NCI-H1417 treated with DMSO at 0.1 percent for 48 hours (cell line): ENCODE data around the gene LXN.
"Not testable (repeated sequence)": the region's sequence is repeated elsewhere in the genome, so short reads cannot be mapped to it uniquely, and the experiment has no call there.

ENCODE experiments used
- DNase-seq: peaks from one replicate; lab custom pipeline; 2025; lab: John Stamatoyannopoulos, UW

The LXN gene, protein sequence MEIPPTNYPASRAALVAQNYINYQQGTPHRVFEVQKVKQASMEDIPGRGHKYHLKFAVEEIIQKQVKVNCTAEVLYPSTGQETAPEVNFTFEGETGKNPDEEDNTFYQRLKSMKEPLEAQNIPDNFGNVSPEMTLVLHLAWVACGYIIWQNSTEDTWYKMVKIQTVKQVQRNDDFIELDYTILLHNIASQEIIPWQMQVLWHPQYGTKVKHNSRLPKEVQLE

DNA sequence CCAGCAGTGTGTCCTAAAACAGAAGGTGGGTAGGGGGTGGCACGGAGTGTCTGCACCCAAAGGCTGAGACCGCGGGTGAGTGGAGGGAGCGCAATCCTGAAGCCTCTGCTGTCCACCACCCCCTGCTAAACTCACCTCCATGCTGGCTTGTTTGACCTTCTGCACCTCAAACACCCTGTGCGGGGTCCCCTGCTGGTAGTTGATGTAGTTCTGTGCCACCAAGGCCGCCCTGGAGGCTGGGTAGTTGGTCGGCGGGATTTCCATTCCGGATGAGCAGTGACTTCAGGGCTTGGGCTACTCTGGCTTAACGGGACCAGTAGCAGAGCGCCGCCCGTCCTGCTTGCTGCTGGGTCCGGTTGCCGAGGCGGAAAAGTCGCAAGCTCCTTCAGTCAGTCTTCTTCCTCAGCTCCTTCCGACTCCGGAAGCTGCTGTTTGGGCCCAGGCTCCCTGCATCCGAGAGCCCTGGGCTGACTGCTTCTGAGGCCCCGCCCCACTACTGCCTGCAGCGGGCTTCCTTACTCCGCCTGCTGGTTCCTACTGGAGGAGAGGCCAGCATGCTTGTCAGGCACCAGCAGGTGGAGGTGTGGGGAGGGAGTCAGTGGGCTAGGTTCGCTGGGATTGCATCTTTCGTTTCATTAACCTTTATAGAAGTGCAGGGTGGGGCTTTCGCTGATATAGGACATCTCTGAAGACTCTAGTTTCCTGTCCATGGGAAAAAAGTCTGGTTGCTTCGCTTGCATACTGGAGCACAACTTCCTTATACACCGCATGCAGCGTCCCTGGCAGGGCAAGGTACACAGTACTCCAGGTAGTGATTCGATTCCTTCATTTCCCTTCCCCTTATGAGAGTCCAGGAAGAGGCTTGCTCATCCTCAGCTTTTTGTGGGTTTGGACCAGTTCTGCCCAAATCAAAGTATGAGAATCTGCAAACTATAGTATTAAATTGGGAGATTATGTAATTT, at the start of gene LXN:
Gene LXN (minus strand): TSS at position 434 of the 962 bp plus-strand sequence. CDS start 170 bp downstream, at position 264.
- no peak for DNase-seq

GRCh38 chr3:158722108-158722507, 49.7 kb upstream of the LXN start:
- DNase-seq, result no peak

DNA sequence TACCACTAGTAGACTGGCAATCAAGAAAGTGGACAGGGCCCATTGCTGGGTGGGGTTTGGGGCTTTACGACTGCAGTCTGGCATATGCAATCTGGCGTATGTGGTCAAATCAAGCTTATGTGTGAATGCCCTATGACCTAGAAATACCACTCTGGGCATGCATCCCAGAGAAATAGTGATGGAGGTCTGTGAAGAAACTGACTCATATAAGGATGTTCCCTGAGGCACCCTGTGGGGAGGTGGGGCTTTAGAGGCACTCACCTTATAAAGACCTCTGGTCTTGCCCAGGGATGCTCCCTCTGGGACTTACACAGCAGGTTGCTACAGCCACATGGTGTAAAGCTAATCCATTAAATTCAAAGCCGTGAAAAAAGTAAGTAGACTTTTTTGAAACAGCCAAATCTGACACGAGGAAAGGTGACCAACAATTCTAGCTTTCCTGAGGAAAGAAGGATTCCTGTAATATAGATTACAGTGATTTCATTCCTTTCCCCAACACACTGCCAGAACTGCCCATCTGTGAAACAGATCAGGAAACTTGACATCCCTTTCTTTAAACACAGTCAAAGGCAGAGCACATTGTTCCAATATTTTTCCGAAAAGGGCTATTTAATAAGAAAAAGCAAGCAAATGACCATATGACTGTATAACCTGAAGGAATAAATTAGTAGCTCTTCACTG, 46.2 kb upstream of the LXN start:
- no peak for DNase-seq

- DNase-seq, result no peak
Observed at GRCh38 chr3:158717576-158717975, 45.1 kb upstream of the LXN start.

- no peak for DNase-seq
Observed at GRCh38 chr3:158713094-158713499, 40.6 kb upstream of the LXN start.

DNA sequence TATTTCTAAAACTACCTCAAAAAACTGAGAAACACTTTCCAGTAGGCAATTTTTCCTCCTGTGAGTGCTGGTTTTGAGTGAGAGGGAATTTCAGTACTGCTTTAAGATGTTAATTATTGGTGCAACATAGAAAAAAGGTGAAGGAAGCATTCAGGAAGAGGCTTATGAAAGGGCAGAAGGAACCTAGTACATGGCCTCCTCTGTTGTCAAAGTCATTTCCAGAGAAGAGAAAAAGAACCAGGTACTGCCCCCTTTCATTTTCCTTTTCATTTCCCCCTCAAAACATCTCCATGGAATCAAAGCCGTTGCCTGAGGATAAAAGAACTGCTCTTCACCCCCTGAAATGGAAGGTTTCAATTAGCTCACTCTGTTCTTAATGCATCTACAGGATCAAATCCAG, 40.0 kb upstream of the LXN start:
- no peak for DNase-seq

GRCh38 chr3:158711886-158712285, 39.4 kb upstream of the LXN start:
- DNase-seq, result no peak

DNA sequence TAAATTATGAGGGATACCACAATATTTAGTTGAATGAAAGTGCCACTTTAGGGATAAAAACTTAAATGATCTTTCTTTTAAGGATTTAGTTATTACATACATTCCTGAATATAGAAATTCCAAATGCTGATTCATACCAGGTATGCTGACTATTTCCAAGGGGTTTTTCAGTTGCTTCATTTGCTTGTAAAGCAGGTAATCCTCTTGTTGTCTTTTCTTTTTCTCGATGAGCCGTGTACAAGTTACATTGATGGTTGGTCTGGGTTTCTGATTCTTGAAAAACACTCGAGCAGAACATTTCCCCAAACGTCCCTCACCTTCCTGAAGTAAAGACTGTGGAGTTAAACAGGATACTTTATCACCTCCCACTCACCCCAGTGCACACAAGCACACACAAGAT, 38.2 kb upstream of the LXN start:
- DNase-seq, result no peak

GRCh38 chr3:158709666-158710083, 37.2 kb upstream of the LXN start:
- DNase-seq, result no peak

- no peak for DNase-seq
Observed at GRCh38 chr3:158703566-158703965, 31.1 kb upstream of the LXN start.

DNA sequence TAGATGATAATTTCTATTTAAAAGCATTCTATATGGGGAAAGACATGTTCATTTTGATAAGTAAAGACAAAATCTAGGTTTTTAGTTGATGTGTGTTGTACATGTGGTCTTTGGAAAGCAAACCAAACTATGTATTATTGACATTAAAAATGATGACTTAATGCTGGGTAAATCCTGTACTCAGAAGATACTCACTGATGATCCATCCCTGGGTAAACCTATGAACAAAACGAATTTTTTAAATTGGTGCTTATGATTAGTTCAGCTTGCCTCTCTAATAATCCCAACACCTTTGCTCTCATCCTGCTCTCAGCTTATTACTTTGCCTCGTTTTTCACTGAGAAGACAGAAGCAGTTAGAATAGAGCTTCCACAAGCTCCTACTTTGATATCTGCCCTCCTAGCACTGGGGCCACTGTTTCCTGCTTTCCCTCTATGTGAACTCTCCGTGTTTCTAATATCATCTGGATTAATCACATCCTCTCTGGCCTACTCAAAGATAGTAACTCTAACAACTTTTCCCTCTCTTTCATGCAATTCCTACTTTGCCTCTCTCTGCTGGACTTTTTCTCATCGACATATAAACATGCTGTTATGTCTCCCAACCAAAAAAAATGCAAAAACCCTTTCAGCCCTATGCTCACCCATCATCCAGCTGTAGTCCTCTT, 30.5 kb upstream of the LXN start:
- no peak for DNase-seq

DNA sequence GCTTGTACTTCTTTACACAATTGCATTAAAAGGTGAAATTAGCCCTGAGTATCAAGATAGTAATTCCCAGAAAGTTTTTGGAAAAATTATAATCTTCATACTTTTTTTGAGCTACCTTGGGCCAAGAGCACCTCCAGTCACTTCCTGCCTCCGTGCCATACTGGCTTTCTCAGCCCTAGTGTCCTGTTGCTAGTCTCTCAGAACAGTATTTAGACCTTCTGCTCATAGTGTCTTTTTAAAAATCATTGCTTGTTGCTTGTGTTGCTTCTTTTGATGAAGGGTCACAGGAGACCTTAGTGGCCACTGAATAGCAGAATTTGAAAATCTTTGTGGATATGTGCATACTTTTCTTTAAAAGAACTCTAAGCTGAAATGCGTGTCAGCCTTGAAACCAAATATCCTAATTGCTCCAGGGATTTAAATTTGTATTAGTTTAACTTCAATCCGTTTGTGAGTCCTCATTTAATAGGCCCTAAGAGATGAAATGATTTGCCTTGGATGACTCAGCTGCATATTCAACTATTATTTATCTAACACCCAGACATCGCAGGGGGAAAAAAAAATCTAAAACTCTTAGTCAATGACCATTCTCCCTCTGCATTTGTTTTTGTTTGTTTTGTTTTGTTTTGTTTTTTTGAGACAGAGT, 29.1 kb upstream of the LXN start:
- DNase-seq, result no peak

GRCh38 chr3:158700559-158700958, 28.1 kb upstream of the LXN start:
- DNase-seq, result no peak

DNA sequence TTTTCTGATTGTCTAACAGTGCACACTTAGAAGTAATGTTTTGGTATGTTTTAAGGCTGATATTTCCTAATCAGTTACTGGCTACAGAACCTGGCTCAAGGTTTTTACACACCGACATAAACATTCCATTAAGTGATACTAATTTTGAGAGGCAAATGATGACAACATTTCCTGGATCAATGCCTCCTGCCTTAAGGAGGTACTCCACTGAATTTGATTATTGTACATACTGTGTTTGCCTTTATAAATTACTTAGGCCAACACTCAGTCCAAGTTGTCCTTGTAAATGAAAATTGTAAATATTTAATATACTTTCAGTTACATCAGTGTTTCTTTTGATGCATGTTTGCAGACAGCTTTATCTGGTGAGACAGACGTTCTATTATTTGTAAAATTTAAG, 24.2 kb upstream of the LXN start:
- DNase-seq, result no peak

DNA sequence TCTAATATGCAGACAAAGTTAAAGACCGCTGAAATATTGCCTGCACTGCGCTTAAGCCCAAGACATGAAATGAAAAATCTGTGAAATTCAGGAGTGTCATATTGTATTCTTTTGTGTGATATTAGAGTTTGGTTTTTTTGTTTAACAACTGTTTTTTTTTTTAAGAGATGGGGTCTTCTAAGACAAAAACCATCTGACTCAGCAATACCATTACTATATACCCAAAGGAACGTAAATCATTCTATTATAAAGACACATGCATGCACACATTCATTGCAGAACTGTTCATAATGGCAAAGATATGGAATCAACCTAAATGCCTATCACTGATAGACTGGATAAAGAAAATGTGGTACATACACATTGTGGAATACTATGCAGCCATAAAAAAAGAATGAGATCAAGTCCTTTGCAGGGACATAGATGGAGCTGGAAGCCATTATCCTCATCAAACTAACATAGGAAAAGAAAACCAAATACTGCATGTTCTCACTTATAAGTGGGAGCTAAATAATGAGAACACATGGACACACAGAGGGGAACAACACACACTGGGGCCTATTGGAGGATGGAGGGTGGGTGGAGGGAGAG, 21.5 kb upstream of the LXN start:
- DNase-seq, result not testable (repeated sequence)

DNA sequence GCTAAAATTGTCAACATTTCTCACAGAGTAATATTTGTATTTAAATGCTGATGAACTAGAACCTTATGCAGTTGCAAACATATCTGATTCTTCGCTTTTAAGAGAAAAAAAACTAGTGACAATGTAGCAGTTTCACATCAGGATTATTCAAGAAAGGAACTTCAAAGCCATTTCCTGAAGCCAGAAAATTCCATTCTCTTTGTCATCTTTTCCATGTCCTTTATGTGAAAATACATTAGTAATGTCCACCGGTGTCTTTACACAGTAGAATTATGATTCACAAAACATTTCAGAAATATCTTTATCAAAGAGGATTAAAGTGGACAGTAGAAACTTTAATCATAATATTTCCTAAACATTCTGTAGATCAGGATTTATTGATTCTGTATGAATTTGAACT, 12.7 kb upstream of the LXN start:
- no peak for DNase-seq

DNA sequence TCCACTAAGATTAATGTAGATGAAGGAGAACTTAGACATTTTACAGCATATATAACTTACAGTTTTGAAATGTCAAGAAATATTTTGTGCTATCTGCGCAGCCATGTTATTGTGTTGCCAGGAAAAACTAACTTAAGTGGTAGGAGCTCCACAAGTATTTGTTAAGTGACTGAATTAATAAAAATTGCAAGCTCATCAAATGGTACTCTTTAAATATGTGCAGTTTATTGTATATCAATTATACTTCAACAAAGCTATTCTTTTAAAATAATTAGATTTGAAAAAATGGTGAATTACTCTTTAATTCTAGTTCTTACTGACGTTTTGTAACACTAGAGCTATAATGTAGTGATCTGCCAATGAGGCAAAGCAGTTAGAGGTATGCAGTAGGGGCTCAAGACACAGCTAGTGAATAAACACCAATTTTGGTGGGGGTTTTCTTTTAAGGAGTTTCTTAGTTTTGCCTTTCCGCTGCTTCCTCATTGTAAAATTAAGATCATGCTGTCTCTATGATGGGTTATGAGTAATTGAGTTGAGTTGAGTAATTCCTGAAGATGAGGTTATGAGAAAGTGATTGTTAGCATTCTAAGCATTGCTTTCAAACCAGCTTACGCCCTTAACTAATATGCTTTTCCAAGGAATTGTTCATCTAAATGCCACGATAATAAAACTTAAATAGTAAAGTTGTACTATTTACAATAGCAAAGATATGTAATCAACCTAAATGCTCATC, 10.9 kb upstream of the LXN start:
- DNase-seq, result no peak

DNA sequence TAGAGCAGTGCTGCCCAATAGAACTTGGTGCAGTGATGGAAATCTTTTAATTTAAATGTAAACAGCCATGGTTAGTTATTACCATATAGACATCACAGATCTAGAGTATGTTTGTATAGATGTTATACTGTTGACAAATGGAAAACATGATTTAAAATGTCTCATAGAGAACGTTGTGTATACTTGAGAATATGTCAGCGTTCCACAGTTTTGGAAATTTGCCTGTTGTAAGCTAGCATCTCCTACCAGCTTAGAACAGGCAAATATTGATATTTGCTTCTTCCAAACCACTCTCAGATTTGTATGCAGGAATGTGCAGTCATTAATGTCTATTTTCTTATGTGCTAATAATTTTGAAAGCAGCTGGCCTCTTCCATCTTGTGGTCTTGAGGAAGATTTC, 8.4 kb upstream of the LXN start:
- DNase-seq, result no peak

DNA sequence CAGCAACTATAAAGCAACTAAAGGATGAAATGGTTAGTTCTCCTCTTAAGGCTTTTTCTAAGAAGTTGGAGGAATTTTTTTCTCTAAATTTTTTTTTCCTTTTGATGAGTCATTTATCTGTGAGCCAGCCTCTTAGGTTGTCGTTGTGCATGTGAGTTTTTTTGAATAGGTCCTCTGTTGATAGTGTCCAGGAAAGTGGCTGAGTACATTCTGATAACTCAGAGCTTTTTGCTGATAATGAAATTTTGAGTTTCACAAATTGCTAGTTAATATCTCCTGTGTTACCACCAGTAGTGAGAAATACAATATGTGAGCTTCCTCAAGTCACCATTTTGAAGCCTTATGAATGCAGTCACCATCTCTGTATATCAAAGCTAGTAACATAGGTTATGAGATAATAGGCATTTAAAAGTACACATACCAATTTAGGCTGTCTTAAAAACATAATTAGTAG, 7.1 kb upstream of the LXN start:
- no peak for DNase-seq

- DNase-seq, result no peak
Observed at GRCh38 chr3:158678687-158679086, 6.2 kb upstream of the LXN start.

GRCh38 chr3:158671821-158672214, 630 bp downstream of the LXN start:
- DNase-seq, result no peak
